Measurements from ENCODE around the gene PHF10.

PHF10 gene

GRCh38 chr6:169745405-169745804 is 21.1 kb upstream of the PHF10 start:
- H3K27me3 ChIP-seq (ENCODE audit: control insufficient read depth, insufficient read depth, low read length) = no peaks in the 10 kb centered on the region
- H3K9me3 ChIP-seq (ENCODE audit: control insufficient read depth, insufficient read depth, low read depth, low read length) = no peaks in the 10 kb centered on the region
- H3K4me3 ChIP-seq (ENCODE audit: low read depth, low read length) = no peak overlapping the region
- no peak overlapping the region for H3K27ac ChIP-seq (ENCODE audit: low read depth, low read length)
- H3K9ac ChIP-seq (ENCODE audit: low read length) = no peak overlapping the region
- H3K36me3 ChIP-seq (ENCODE audit: control insufficient read depth, insufficient read depth, low read length) = no peaks in the 10 kb centered on the region
- peaks cover 4% of the 10 kb centered on the region; the same call in 1 of the 2 replicates for H3K4me1 ChIP-seq (ENCODE audit: control insufficient read depth, insufficient read depth, low read length)

GRCh38 chr6:169741344-169741743 is 17.0 kb upstream of the PHF10 start:
- Histone ChIP-seq H3K27me3 (ENCODE audit: control insufficient read depth, insufficient read depth, low read length) (no peaks in the 10 kb centered on the region), H3K4me3 (ENCODE audit: low read depth, low read length) (no peak overlapping the region), H3K9ac (ENCODE audit: low read length) (no peak overlapping the region), H3K27ac (ENCODE audit: low read depth, low read length) (no peak overlapping the region), H3K4me1 (ENCODE audit: control insufficient read depth, insufficient read depth, low read length) (peaks cover 6% of the 10 kb centered on the region), H3K36me3 (ENCODE audit: control insufficient read depth, insufficient read depth, low read length) (no peaks in the 10 kb centered on the region), H3K9me3 (ENCODE audit: control insufficient read depth, insufficient read depth, low read depth, low read length) (no peaks in the 10 kb centered on the region)

GRCh38 chr6:169738976-169739529 is 14.8 kb upstream of the PHF10 start:
- H3K9ac ChIP-seq (ENCODE audit: low read length) = no peak overlapping the region
- no peak overlapping the region for H3K4me3 ChIP-seq (ENCODE audit: low read depth, low read length)
- H3K27ac ChIP-seq (ENCODE audit: low read depth, low read length) = no peak overlapping the region

GRCh38 chr6:169738204-169738975 is 14.1 kb upstream of the PHF10 start:
- H3K27me3 ChIP-seq (ENCODE audit: control insufficient read depth, insufficient read depth, low read length) = no peaks in the 10 kb centered on the region
- H3K27ac ChIP-seq (ENCODE audit: low read depth, low read length) = no peak overlapping the region
- H3K4me3 ChIP-seq (ENCODE audit: low read depth, low read length) = no peak overlapping the region
- H3K9me3 ChIP-seq (ENCODE audit: control insufficient read depth, insufficient read depth, low read depth, low read length) = no peaks in the 10 kb centered on the region
- H3K4me1 ChIP-seq (ENCODE audit: control insufficient read depth, insufficient read depth, low read length) = peaks cover 6% of the 10 kb centered on the region
- no peaks in the 10 kb centered on the region for H3K36me3 ChIP-seq (ENCODE audit: control insufficient read depth, insufficient read depth, low read length)
- H3K9ac ChIP-seq (ENCODE audit: low read length) = no peak overlapping the region

More at GRCh38 chr6:169738976-169739529, 14.8 kb upstream of the PHF10 start:
- H3K36me3 ChIP-seq (ENCODE audit: control insufficient read depth, insufficient read depth, low read length) = no peaks in the 10 kb centered on the region
- no peaks in the 10 kb centered on the region for H3K9me3 ChIP-seq (ENCODE audit: control insufficient read depth, insufficient read depth, low read depth, low read length)
- H3K4me1 ChIP-seq (ENCODE audit: control insufficient read depth, insufficient read depth, low read length) = peaks cover 6% of the 10 kb centered on the region
- no peaks in the 10 kb centered on the region for H3K27me3 ChIP-seq (ENCODE audit: control insufficient read depth, insufficient read depth, low read length)

GRCh38 chr6:169729961-169730360 is 5.7 kb upstream of the PHF10 start:
- Histone ChIP-seq H3K9ac (ENCODE audit: low read length) (no peak overlapping the region), H3K27ac (ENCODE audit: low read depth, low read length) (no peak overlapping the region), H3K36me3 (ENCODE audit: control insufficient read depth, insufficient read depth, low read length) (no peaks in the 10 kb centered on the region), H3K4me3 (ENCODE audit: low read depth, low read length) (no peak overlapping the region), H3K9me3 (ENCODE audit: control insufficient read depth, insufficient read depth, low read depth, low read length) (no peaks in the 10 kb centered on the region), H3K27me3 (ENCODE audit: control insufficient read depth, insufficient read depth, low read length) (no peaks in the 10 kb centered on the region), H3K4me1 (ENCODE audit: control insufficient read depth, insufficient read depth, low read length) (no peaks in the 10 kb centered on the region; the same call in 1 of the 2 replicates)

- H3K27me3 ChIP-seq (ENCODE audit: control insufficient read depth, insufficient read depth, low read length) = no peaks in the 10 kb centered on the region
- no peaks in the 10 kb centered on the region for H3K36me3 ChIP-seq (ENCODE audit: control insufficient read depth, insufficient read depth, low read length)
- no peak overlapping the region for H3K9ac ChIP-seq (ENCODE audit: low read length)
- peaks cover 8% of the 10 kb centered on the region for H3K4me1 ChIP-seq (ENCODE audit: control insufficient read depth, insufficient read depth, low read length)
- H3K4me3 ChIP-seq (ENCODE audit: low read depth, low read length) = no peak overlapping the region
- H3K9me3 ChIP-seq (ENCODE audit: control insufficient read depth, insufficient read depth, low read depth, low read length) = no peaks in the 10 kb centered on the region
- H3K27ac ChIP-seq (ENCODE audit: low read depth, low read length) = no peak overlapping the region
Measured at GRCh38 chr6:169726963-169727362, 2.7 kb upstream of the PHF10 start.

- H3K9me3 ChIP-seq (ENCODE audit: control insufficient read depth, insufficient read depth, low read depth, low read length) = no peaks in the 10 kb centered on the region
- H3K36me3 ChIP-seq (ENCODE audit: control insufficient read depth, insufficient read depth, low read length) = no peaks in the 10 kb centered on the region
- H3K27ac ChIP-seq (ENCODE audit: low read depth, low read length) = no peak overlapping the region
- H3K27me3 ChIP-seq (ENCODE audit: control insufficient read depth, insufficient read depth, low read length) = no peaks in the 10 kb centered on the region
- H3K4me3 ChIP-seq (ENCODE audit: low read depth, low read length) = 0 out of 2 replicates have a peak overlapping the region, but pooled peaks have one; percentile 5
- no peak overlapping the region for H3K9ac ChIP-seq (ENCODE audit: low read length)
- H3K4me1 ChIP-seq (ENCODE audit: control insufficient read depth, insufficient read depth, low read length) = peaks cover 10% of the 10 kb centered on the region
Measured at GRCh38 chr6:169726049-169726400, 1.7 kb upstream of the PHF10 start.

- Histone ChIP-seq H3K27me3 (ENCODE audit: control insufficient read depth, insufficient read depth, low read length) (no peaks in the 10 kb centered on the region), H3K4me1 (ENCODE audit: control insufficient read depth, insufficient read depth, low read length) (peaks cover 10% of the 10 kb centered on the region), H3K27ac (ENCODE audit: low read depth, low read length) (peak overlapping the region; percentile 92), H3K4me3 (ENCODE audit: low read depth, low read length) (peak overlapping the region; percentile 86), H3K9me3 (ENCODE audit: control insufficient read depth, insufficient read depth, low read depth, low read length) (no peaks in the 10 kb centered on the region), H3K9ac (ENCODE audit: low read length) (peak overlapping the region; percentile 97), H3K36me3 (ENCODE audit: control insufficient read depth, insufficient read depth, low read length) (no peaks in the 10 kb centered on the region)
Measured at GRCh38 chr6:169725125-169726048, 1.1 kb upstream of the PHF10 start.

GRCh38 chr6:169723991-169724493 is 258 bp downstream of the PHF10 start:
- Histone ChIP-seq H3K4me3 (ENCODE audit: low read depth, low read length) (peak overlapping the region; percentile 56), H3K27me3 (ENCODE audit: control insufficient read depth, insufficient read depth, low read length) (no peaks in the 10 kb centered on the region), H3K4me1 (ENCODE audit: control insufficient read depth, insufficient read depth, low read length) (peaks cover 10% of the 10 kb centered on the region), H3K9me3 (ENCODE audit: control insufficient read depth, insufficient read depth, low read depth, low read length) (no peaks in the 10 kb centered on the region), H3K27ac (ENCODE audit: low read depth, low read length) (no peak overlapping the region), H3K36me3 (ENCODE audit: control insufficient read depth, insufficient read depth, low read length) (peaks cover 4% of the 10 kb centered on the region; the same call in 1 of the 2 replicates), H3K9ac (ENCODE audit: low read length) (peak overlapping the region; percentile 80)

- H3K4me1 ChIP-seq (ENCODE audit: control insufficient read depth, insufficient read depth, low read length) = peaks cover 10% of the 10 kb centered on the region
- no peaks in the 10 kb centered on the region for H3K9me3 ChIP-seq (ENCODE audit: control insufficient read depth, insufficient read depth, low read depth, low read length)
- peaks cover 6% of the 10 kb centered on the region; the same call in 1 of the 2 replicates for H3K36me3 ChIP-seq (ENCODE audit: control insufficient read depth, insufficient read depth, low read length)
- H3K4me3 ChIP-seq (ENCODE audit: low read depth, low read length) = peak overlapping the region; percentile 92
- no peak overlapping the region; the same call in 1 of the 2 replicates for H3K27ac ChIP-seq (ENCODE audit: low read depth, low read length)
- peak overlapping the region; percentile 88 for H3K9ac ChIP-seq (ENCODE audit: low read length)
- H3K27me3 ChIP-seq (ENCODE audit: control insufficient read depth, insufficient read depth, low read length) = no peaks in the 10 kb centered on the region
Measured at GRCh38 chr6:169723200-169723909, 945 bp downstream of the PHF10 start.
